ENCODE data around the gene NRAS. TPM values are rescaled to one million over a fixed set of nuclear protein-coding genes. Genes with fewer than 3 reads are reported as not detected.
A peak's percentile ranks its signal among the peaks of the same experiment; 100 is the strongest.

NRAS gene
- total and polyA plus RNA-seq, 8 donors: 9.2 to 62.1 (median 23.1) TPM

- H3K27ac ChIP-seq: peak within 1 kb of the TSS; percentile 86 to 100 (median 100)
- WGBS, 5 donors: 0 to 1% (median 0%) methylated on average over 38 to 50 of the region's 50 CpGs
- H3K27me3 ChIP-seq: no peaks in the 10 kb centered on the region
- H3K9me3 ChIP-seq: no peaks in the 10 kb centered on the region
- peak; percentile 98 to 99 for DNase-seq
- peaks cover 32 to 50% (median 46%) of the 10 kb centered on the region in 4 donors for H3K4me1 ChIP-seq
- TF ChIP-seq POLR2AphosphoS5 (IDR thresholded peaks at IDR 0.05) (peak; percentile 89 to 96 (median 95)), EP300 (IDR thresholded peaks at IDR 0.05) (no peak), POLR2A (IDR thresholded peaks at IDR 0.05) (peak in 2 of 4 donors; percentile 73 to 86)
- TF ChIP-seq, protein P1, sequence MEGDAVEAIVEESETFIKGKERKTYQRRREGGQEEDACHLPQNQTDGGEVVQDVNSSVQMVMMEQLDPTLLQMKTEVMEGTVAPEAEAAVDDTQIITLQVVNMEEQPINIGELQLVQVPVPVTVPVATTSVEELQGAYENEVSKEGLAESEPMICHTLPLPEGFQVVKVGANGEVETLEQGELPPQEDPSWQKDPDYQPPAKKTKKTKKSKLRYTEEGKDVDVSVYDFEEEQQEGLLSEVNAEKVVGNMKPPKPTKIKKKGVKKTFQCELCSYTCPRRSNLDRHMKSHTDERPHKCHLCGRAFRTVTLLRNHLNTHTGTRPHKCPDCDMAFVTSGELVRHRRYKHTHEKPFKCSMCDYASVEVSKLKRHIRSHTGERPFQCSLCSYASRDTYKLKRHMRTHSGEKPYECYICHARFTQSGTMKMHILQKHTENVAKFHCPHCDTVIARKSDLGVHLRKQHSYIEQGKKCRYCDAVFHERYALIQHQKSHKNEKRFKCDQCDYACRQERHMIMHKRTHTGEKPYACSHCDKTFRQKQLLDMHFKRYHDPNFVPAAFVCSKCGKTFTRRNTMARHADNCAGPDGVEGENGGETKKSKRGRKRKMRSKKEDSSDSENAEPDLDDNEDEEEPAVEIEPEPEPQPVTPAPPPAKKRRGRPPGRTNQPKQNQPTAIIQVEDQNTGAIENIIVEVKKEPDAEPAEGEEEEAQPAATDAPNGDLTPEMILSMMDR (IDR thresholded peaks at IDR 0.05): peak in 2 of 7 experiments; percentile 9 to 44
- intact Hi-C loops (cut with DNase I; ENCODE audit: low total_unique reads): no loop called here
- no peaks in the 10 kb centered on the region for H3K36me3 ChIP-seq
- peak within 1 kb of the TSS; percentile 80 to 97 (median 90) for H3K4me3 ChIP-seq
Observed at GRCh38 chr1:114757455-114758255, 41.1 kb upstream of the NRAS start, which contains the start of gene CSDE1. Gene CSDE1, minus strand, starts transcription at chr1:114757984. Its CDS starts 18,094 bp downstream, at chr1:114739890.

DNA sequence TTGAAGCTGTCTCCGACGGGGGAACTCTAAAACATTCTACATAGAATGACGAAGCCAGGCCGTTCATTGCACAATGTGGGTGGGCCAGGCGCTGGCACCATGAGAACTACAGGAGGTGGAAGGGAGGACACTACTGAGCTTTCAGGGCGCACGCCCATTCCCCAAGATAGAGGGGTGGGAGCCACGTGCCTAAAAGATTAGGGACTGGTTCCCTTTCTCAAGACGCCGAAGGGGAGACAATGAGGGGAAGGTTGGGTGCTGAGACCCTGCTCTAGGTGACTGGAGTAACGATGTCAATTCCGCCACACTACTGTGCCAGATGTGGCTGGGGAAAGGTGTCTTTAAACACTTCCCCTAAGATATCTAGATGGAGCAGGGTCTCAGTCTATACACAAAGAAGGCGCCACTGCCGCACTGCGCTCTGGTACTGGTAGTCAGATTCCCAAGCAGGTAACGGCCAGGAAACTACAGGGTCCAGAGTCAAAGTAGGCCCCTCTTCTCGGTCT lies 40.4 kb upstream of the NRAS start:
- H3K4me1 ChIP-seq: peaks cover 37 to 57% (median 52%) of the 10 kb centered on the region in 4 donors

GRCh38 chr1:114756009-114756892 lies 39.7 kb upstream of the NRAS start:
- TF ChIP-seq POLR2AphosphoS5 (IDR thresholded peaks at IDR 0.05) (no peak), EP300 (IDR thresholded peaks at IDR 0.05) (no peak), POLR2A (IDR thresholded peaks at IDR 0.05) (no peak)
- TF ChIP-seq, protein P1 (IDR thresholded peaks at IDR 0.05): no peak
- intact Hi-C loops (cut with DNase I; ENCODE audit: low total_unique reads): no loop called here
- WGBS, 5 donors: 14 to 20% (median 14%) methylated on average over 14 of the region's 14 CpGs
- Histone ChIP-seq H3K36me3 (no peaks in the 10 kb centered on the region), H3K9me3 (no peaks in the 10 kb centered on the region), H3K27ac (peak overlapping the region in 4 of 5 donors; percentile 100), H3K4me1 (peaks cover 44 to 64% (median 59%) of the 10 kb centered on the region in 4 donors), H3K27me3 (no peaks in the 10 kb centered on the region), H3K4me3 (peak overlapping the region; percentile 80 to 97 (median 90))
- peak in 1 of 2 donors; percentile 29 for DNase-seq

More for the DNA sequence above, 40.4 kb upstream of the NRAS start:
- peak; percentile 32 to 66 for DNase-seq
- intact Hi-C loops (cut with DNase I; ENCODE audit: low total_unique reads): no loop called here
- WGBS, 5 donors: 0 to 4% (median 1%) methylated on average over 12 to 17 of the region's 17 CpGs
- Histone ChIP-seq H3K36me3 (no peaks in the 10 kb centered on the region), H3K9me3 (no peaks in the 10 kb centered on the region), H3K27ac (peak overlapping the region; percentile 86 to 100 (median 100)), H3K27me3 (no peaks in the 10 kb centered on the region), H3K4me3 (peak overlapping the region; percentile 80 to 97 (median 90))
- TF ChIP-seq POLR2AphosphoS5 (IDR thresholded peaks at IDR 0.05): no peak
- TF ChIP-seq EP300 (IDR thresholded peaks at IDR 0.05): no peak
- no peak for TF ChIP-seq POLR2A (IDR thresholded peaks at IDR 0.05)
- TF ChIP-seq, protein P1 (IDR thresholded peaks at IDR 0.05): no peak
